ENCODE data around the gene TEX14.
A peak's percentile ranks its signal among the peaks of the same experiment; 100 is the strongest.

Gene TEX14

DNA sequence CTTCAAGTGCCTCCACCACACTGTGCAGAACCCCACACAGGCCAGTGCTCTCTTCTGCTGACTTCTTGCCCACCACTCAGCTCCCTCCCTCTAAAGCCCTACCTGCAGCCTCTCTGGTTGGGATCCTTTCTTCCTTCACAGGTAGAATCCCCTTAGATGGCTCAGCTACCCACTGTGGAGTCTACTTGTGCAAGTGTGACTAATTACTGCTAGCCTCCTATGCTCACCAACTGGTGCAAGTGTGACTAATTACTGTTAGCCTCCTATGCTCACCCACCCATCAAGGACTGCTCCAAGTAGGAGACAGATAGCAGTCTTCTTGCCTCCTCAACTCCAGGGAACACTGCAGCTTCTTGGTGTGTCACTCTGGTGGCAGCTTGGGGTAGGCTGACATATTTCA lies 43.6 kb downstream of the TEX14 start:
- no peak for DNase-seq
- Mint-ChIP-seq H3K4me1 (no peaks in the 10 kb centered on the region), H3K36me3 (no peaks in the 10 kb centered on the region), H3K27ac (no peak overlapping the region), H3K4me3 (no peak overlapping the region), H3K9me3 (no peaks in the 10 kb centered on the region), H3K27me3 (peaks cover 15% of the 10 kb centered on the region)
- CTCF ChIA-PET: interaction anchor here (1.0 kb wide), 1 partner anchor 11 kb away, joined by 3 read pairs; no protein-coding TSS in a partner anchor

GRCh38 chr17:58643147-58643546 lies 48.7 kb downstream of the TEX14 start:
- CTCF ChIA-PET: interaction anchor here (0.6 kb wide), 1 partner anchor 149 kb away, joined by 4 read pairs; no protein-coding TSS in a partner anchor
- Mint-ChIP-seq H3K9me3 (no peaks in the 10 kb centered on the region), H3K27me3 (peaks cover 8% of the 10 kb centered on the region), H3K4me1 (no peaks in the 10 kb centered on the region), H3K4me3 (no peak overlapping the region), H3K36me3 (no peaks in the 10 kb centered on the region), H3K27ac (no peak overlapping the region)
- no peak for DNase-seq

GRCh38 chr17:58641887-58642311 lies 49.9 kb downstream of the TEX14 start:
- Mint-ChIP-seq H3K4me1 (no peaks in the 10 kb centered on the region), H3K36me3 (no peaks in the 10 kb centered on the region), H3K4me3 (no peak overlapping the region), H3K9me3 (no peaks in the 10 kb centered on the region), H3K27me3 (peaks cover 8% of the 10 kb centered on the region), H3K27ac (no peak overlapping the region)
- CTCF ChIA-PET: no interaction called here
- no peak for DNase-seq

DNA sequence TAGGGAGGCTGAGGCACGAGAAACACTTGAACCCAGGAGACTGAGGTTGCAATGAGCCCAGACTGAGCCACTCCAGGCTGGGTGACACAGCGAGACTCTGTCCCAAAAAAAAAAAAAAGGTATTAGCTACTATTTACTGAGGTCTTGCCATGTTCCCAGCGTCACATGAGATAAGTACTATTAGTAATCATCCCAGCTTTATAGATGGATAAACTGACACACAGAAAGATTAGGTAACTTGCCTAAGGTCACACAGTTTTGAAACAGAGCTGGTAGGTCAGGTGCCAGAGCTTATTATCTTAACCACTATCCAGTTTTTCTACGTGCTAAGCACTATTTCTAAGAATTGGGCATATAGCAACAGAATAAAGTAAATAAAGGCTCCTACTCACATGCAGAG lies 51.6 kb downstream of the TEX14 start:
- Mint-ChIP-seq H3K27ac (no peak overlapping the region), H3K27me3 (peaks cover 5% of the 10 kb centered on the region), H3K9me3 (no peaks in the 10 kb centered on the region), H3K4me3 (no peak overlapping the region), H3K4me1 (no peaks in the 10 kb centered on the region), H3K36me3 (no peaks in the 10 kb centered on the region)
- DNase-seq: no peak
- CTCF ChIA-PET: interaction anchor here (1.4 kb wide), 1 partner anchor 8 kb away, joined by 4 read pairs; no protein-coding TSS in a partner anchor

DNA sequence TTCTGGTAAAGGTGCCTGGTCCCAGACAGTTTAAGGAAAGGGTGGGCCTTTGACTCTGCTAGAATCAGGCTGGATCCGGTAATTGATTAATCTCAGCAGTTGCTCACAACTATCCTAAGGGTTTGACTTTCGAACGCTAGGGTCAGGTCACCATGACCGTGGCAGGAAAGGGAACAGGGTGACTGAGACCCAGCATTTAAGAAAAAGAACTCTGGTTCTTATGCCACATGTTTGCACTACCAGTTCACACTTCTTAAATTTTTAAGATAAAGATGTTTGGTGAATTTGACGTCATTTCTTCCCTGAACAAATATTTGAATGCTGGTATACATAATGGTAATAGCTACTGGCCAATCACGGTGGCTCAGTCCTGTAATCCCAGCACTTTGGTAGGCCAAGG lies 52.2 kb downstream of the TEX14 start:
- no peaks in the 10 kb centered on the region for H3K4me1 Mint-ChIP-seq
- peaks cover 5% of the 10 kb centered on the region for H3K27me3 Mint-ChIP-seq
- no peak overlapping the region for H3K4me3 Mint-ChIP-seq

DNA sequence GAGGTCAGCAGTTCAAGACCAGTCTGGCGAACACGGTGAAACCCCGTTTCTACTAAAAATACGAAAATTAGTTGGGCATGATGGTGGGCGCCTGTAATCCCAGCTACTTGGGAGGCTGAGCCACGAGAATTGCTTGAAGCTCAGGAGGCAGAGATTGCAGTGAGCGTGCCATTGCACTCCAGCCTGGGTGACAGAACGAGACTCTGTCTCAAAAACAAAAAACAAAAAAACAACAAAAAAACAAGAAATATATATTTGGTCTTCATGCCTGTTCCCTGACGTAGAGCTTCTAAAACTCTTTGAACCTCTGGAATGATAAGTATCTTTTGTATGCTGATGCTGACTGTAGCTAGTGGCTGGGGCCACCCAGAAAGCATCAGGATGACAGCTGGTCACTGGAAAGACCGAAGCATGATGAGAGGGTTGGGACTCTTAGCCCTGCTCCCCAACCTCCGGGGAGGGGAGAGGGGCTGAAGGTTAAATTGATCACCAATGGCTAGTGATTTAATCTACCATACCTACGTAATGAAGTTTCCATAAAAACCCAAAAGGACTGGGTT lies 54.8 kb downstream of the TEX14 start:
- Mint-ChIP-seq H3K4me3 (no peak overlapping the region), H3K36me3 (no peaks in the 10 kb centered on the region), H3K27me3 (peaks cover 5% of the 10 kb centered on the region), H3K27ac (no peak overlapping the region), H3K9me3 (no peaks in the 10 kb centered on the region), H3K4me1 (no peaks in the 10 kb centered on the region)
- DNase-seq: no peak
- CTCF ChIA-PET: interaction anchor here (0.6 to 1.1 kb wide), 2 partner anchors 9 to 11 kb away, joined by 3 read pairs; no protein-coding TSS in a partner anchor

More for the DNA sequence above, 52.2 kb downstream of the TEX14 start:
- Mint-ChIP-seq H3K27ac (no peak overlapping the region), H3K36me3 (no peaks in the 10 kb centered on the region), H3K9me3 (no peaks in the 10 kb centered on the region)
- DNase-seq: no peak
- CTCF ChIA-PET: interaction anchor here (1.4 kb wide), 1 partner anchor 8 kb away, joined by 4 read pairs; no protein-coding TSS in a partner anchor

DNA sequence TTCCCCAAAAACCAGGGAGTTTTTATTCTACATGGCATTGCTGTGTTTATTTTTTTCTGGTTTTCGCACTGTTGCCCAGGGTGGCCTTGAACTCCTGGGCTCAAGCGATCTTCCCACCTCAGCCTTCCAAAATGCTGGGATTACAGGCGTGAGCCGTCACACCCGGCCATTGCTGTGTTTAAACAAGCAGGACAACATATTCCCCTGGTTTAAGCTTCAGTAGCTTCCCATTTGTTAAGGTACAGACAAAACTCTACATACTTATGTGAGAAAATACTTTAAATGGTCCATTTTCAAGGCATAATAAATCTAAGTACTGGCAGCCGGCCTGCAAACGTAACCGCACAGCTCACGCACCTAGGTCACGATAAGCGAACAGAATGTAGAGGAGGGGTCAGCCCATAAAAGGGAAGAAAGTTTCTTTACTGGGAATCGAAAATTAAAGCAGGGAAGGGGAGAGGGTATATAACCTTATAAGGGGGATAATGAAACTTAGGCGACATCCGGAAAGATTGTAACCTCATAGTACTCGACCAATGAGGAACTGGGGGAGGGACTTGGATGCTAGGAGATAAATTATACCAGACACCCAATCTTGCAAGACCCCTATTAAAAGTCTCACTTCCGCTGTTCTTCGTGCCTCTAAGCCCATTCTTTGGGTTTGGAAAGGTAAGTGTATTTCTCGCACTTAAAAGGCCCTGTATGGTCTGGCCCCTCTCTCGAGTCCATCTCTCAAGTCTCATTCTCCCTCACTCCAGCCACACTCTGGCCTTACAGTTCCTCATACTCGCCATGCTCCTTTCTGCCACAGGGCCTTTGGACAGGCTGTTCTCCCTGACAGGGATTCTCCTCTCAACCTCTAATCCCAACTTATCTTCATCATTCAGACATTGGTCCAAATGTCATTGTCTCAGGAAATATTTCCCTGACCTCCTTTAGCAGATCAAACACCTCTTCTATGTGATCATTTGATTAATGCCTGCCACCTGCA lies 59.2 kb downstream of the TEX14 start:
- H3K4me3 Mint-ChIP-seq: peak overlapping the region; percentile 51
- H3K36me3 Mint-ChIP-seq: no peaks in the 10 kb centered on the region
- H3K27ac Mint-ChIP-seq: no peak overlapping the region
- H3K4me1 Mint-ChIP-seq: peaks cover 9% of the 10 kb centered on the region
- CTCF ChIA-PET: interaction anchor here (0.7 to 2.1 kb wide), 5 partner anchors 8 to 114 kb away, joined by 3 to 8 read pairs (median 4); no protein-coding TSS in a partner anchor
- H3K27me3 Mint-ChIP-seq: no peaks in the 10 kb centered on the region
- H3K9me3 Mint-ChIP-seq: no peaks in the 10 kb centered on the region
- no peak for DNase-seq

- H3K27me3 Mint-ChIP-seq: peaks cover 4% of the 10 kb centered on the region
- no peaks in the 10 kb centered on the region for H3K9me3 Mint-ChIP-seq
- H3K27ac Mint-ChIP-seq: no peak overlapping the region
- no peak overlapping the region for H3K4me3 Mint-ChIP-seq
- H3K36me3 Mint-ChIP-seq: no peaks in the 10 kb centered on the region
- peak; percentile 96 for DNase-seq
- peaks cover 9% of the 10 kb centered on the region for H3K4me1 Mint-ChIP-seq
- CTCF ChIA-PET: interaction anchor here (0.7 to 2.1 kb wide), 5 partner anchors 8 to 113 kb away, joined by 3 to 8 read pairs (median 4); no protein-coding TSS in a partner anchor
These were observed 60.1 kb downstream of the TEX14 start for GRCh38 chr17:58631523-58632323.

- peak; percentile 52 for DNase-seq
- H3K9me3 Mint-ChIP-seq: no peaks in the 10 kb centered on the region
- no peak overlapping the region for H3K4me3 Mint-ChIP-seq
- H3K27me3 Mint-ChIP-seq: peaks cover 4% of the 10 kb centered on the region
- H3K27ac Mint-ChIP-seq: no peak overlapping the region
- no peaks in the 10 kb centered on the region for H3K36me3 Mint-ChIP-seq
- H3K4me1 Mint-ChIP-seq: peaks cover 9% of the 10 kb centered on the region
- CTCF ChIA-PET: interaction anchor here (1.3 to 2.1 kb wide), 3 partner anchors 43 to 112 kb away, joined by 3 to 8 read pairs (median 7); no protein-coding TSS in a partner anchor
These were observed 60.8 kb downstream of the TEX14 start for GRCh38 chr17:58630883-58631522.

DNA sequence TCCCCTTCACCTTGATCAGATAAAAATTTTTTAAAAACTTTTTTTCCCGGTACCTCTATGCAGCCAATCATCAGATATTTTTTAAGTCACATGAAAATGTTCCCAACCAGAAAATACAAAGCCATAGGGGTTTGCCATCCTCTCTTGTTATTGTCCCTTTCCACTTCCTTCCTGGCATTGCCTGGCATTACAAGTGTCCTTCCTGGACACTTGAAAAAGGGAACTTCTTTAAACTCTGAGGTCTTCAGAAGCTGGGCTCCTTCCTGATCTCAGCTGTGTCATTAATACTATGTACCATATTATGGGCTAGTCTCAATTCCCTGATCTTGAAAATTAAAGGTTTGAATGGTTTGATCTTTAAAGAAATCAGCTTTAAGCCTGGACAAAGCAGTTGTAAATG lies 64.9 kb downstream of the TEX14 start:
- CTCF ChIA-PET: no interaction called here
- Mint-ChIP-seq H3K27ac (no peak overlapping the region), H3K4me1 (peaks cover 9% of the 10 kb centered on the region), H3K36me3 (no peaks in the 10 kb centered on the region), H3K9me3 (no peaks in the 10 kb centered on the region), H3K4me3 (no peak overlapping the region), H3K27me3 (peaks cover 11% of the 10 kb centered on the region)
- DNase-seq: no peak

DNA sequence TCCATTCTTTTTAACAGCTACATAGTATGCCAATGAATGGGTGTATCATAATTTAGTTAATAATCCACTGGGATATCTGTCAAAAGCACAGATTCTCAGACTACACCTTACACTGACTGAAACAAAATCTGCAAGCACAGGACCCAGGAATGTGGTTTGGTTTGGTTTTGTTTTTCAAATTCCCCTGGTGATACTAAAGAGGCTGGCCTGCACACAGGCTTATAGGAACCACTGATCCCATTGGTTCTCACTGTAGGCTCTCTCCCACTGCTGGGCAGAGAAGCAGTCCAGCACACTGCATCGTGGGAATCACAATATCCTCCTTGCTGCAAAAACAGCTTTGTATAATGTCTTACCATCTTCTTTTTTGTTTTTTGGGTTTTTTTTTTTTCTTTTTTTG lies 67.1 kb downstream of the TEX14 start:
- H3K4me1 Mint-ChIP-seq: no peaks in the 10 kb centered on the region
- no peak overlapping the region for H3K4me3 Mint-ChIP-seq

DNA sequence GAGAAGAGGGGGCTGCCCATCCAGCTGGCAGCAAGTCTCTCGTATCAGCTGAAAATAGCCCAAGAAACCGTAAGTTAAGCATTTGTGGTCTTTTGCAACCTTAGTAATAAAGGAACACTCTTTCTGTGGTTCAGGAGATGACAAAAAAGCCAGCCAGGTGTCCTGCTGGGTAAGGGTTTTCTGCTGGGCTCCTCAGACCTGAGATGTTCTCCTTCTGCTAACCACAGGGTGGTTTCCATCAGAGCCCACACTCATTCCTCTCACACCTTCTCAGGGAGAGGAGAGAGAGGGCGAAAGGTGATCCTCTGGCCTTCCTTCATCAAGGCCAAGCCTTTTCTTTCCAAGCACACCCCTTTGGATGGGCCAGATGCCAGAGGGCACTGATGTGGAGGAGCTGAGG lies 70.7 kb downstream of the TEX14 start:
- H3K27me3 Mint-ChIP-seq: peaks cover 20% of the 10 kb centered on the region
- H3K4me3 Mint-ChIP-seq: no peak overlapping the region
- DNase-seq: no peak
- no peaks in the 10 kb centered on the region for H3K9me3 Mint-ChIP-seq
- no peaks in the 10 kb centered on the region for H3K4me1 Mint-ChIP-seq
- no peak overlapping the region for H3K27ac Mint-ChIP-seq
- CTCF ChIA-PET: interaction anchor here (1.0 kb wide), 1 partner anchor 43 kb away, joined by 3 read pairs; no protein-coding TSS in a partner anchor
- H3K36me3 Mint-ChIP-seq: no peaks in the 10 kb centered on the region

More for the DNA sequence above, 67.1 kb downstream of the TEX14 start:
- H3K9me3 Mint-ChIP-seq: no peaks in the 10 kb centered on the region
- no peak overlapping the region for H3K27ac Mint-ChIP-seq
- no peaks in the 10 kb centered on the region for H3K36me3 Mint-ChIP-seq
- CTCF ChIA-PET: no interaction called here
- no peak for DNase-seq
- peaks cover 19% of the 10 kb centered on the region for H3K27me3 Mint-ChIP-seq

GRCh38 chr17:58618336-58618735 lies 73.5 kb downstream of the TEX14 start:
- Mint-ChIP-seq H3K4me1 (peaks cover 18% of the 10 kb centered on the region), H3K9me3 (no peaks in the 10 kb centered on the region), H3K36me3 (no peaks in the 10 kb centered on the region), H3K27me3 (peaks cover 16% of the 10 kb centered on the region), H3K4me3 (no peak overlapping the region), H3K27ac (no peak overlapping the region)
- CTCF ChIA-PET: no interaction called here
- no peak for DNase-seq

Measured in activated naive CD4-positive, alpha-beta T cell treated with anti-CD3 and anti-CD28 coated beads, Interleukin-2, amount 10 ng/mL, durations not matched to agents 7 days and 5 days (primary cell).